ENCODE measurements around the gene SYT17.

The SYT17 gene

GRCh38 chr16:19241512-19241911 lies 73.5 kb downstream of the SYT17 start:
- Histone ChIP-seq H3K9me3 (ENCODE audit: insufficient read depth, low read depth, low read length) (no peaks in the 10 kb centered on the region), H3K9ac (ENCODE audit: low read depth, low read length) (no peak overlapping the region), H3K4me1 (ENCODE audit: insufficient read depth, low read length) (no peaks in the 10 kb centered on the region), H3K36me3 (ENCODE audit: insufficient read depth, low read depth, low read length) (no peaks in the 10 kb centered on the region), H3K27me3 (ENCODE audit: insufficient read depth, low read length) (no peaks in the 10 kb centered on the region), H3K27ac (ENCODE audit: low read length) (no peak overlapping the region), H3K4me3 (ENCODE audit: low read length) (no peak overlapping the region)

- Histone ChIP-seq H3K9ac (ENCODE audit: low read depth, low read length) (no peak overlapping the region), H3K4me3 (ENCODE audit: low read length) (no peak overlapping the region), H3K4me1 (ENCODE audit: insufficient read depth, low read length) (no peaks in the 10 kb centered on the region), H3K27me3 (ENCODE audit: insufficient read depth, low read length) (no peaks in the 10 kb centered on the region), H3K36me3 (ENCODE audit: insufficient read depth, low read depth, low read length) (no peaks in the 10 kb centered on the region), H3K9me3 (ENCODE audit: insufficient read depth, low read depth, low read length) (no peaks in the 10 kb centered on the region), H3K27ac (ENCODE audit: low read length) (no peak overlapping the region)
Observed at GRCh38 chr16:19242186-19242585, 74.1 kb downstream of the SYT17 start.

DNA sequence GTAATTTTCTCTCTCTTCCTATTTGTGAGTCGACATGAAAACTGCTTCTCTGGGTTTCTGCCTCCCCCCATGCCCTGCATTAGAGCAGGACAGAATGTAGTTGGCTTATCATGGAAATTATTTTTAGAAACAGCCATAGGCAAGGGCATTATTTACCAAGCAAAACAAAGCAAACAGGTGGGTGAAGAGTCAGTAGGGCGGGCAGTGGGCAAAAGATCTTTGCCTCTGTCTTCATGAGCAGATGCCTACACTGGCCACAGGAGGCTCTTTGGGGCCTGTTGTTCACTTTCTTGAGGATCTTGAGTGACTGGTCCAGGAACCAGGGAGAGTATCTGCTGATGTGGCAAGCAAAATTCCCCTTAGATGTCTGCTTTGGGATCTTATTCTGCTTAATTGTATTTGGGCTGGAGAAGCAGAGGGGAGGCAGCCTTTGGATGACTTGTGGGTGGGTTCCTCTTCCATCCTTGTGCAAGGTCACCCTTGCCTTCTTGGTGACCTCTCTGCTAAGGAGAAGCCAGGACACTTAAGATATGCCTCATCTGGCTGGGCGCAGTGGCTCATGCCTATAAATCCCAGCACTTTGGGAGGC lies 75.0 kb downstream of the SYT17 start:
- Histone ChIP-seq H3K36me3 (ENCODE audit: insufficient read depth, low read depth, low read length) (no peaks in the 10 kb centered on the region), H3K27ac (ENCODE audit: low read length) (no peak overlapping the region), H3K9ac (ENCODE audit: low read depth, low read length) (no peak overlapping the region), H3K4me1 (ENCODE audit: insufficient read depth, low read length) (no peaks in the 10 kb centered on the region), H3K4me3 (ENCODE audit: low read length) (no peak overlapping the region), H3K9me3 (ENCODE audit: insufficient read depth, low read depth, low read length) (no peaks in the 10 kb centered on the region), H3K27me3 (ENCODE audit: insufficient read depth, low read length) (no peaks in the 10 kb centered on the region)

DNA sequence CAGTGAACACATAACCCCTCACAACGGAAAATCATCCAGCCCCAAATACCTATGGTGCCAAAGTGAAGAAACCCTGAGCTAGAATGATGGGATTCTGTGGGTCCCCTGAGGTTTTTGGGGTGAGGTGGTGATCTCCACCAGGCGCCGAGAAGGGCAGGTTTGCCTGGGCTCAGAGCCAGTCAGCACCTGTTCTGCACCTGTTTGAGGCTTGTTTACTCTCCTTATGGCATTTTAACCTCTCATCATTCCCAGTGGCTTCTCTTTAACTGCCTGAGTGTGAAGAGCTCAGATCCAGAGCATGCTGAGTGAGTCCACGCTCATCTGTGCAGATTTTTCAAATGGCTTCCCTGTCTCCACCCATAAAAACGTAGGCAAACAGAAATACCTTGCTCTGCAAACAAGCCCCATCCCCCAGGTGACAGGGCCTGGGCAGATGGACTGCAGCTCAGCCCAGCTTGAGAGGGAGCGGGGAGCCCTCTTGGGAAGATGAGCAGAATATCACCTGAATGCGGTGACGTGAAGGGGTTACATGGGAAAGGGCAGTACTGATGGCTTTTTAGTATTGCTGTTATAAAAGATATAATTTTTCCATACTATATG lies 77.4 kb downstream of the SYT17 start:
- H3K27me3 ChIP-seq (ENCODE audit: insufficient read depth, low read length) = no peaks in the 10 kb centered on the region
- H3K36me3 ChIP-seq (ENCODE audit: insufficient read depth, low read depth, low read length) = no peaks in the 10 kb centered on the region
- no peak overlapping the region for H3K4me3 ChIP-seq (ENCODE audit: low read length)
- H3K9me3 ChIP-seq (ENCODE audit: insufficient read depth, low read depth, low read length) = no peaks in the 10 kb centered on the region
- no peak overlapping the region for H3K9ac ChIP-seq (ENCODE audit: low read depth, low read length)
- H3K4me1 ChIP-seq (ENCODE audit: insufficient read depth, low read length) = no peaks in the 10 kb centered on the region
- no peak overlapping the region for H3K27ac ChIP-seq (ENCODE audit: low read length)

DNA sequence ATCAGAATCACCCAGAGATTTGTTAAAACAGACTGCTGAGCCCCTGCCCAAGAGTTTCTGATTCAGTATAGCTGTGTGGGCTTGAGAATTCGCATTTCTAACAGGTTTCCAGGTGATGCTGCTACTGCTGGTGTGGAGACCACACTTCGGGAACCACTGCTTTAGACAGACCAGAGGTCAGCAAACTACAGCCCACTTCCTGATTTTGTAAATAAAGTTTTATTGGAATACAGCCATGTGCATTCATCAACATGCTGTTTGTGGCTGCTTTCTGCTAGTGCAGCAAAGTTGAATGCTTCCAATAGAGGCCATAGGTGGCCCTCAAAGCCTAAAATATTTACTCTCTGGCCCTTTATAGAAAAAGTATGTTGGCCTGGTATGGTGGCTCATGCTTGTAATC lies 84.9 kb downstream of the SYT17 start:
- Histone ChIP-seq H3K9me3 (ENCODE audit: insufficient read depth, low read depth, low read length) (no peaks in the 10 kb centered on the region), H3K9ac (ENCODE audit: low read depth, low read length) (no peak overlapping the region), H3K4me1 (ENCODE audit: insufficient read depth, low read length) (peaks cover 9% of the 10 kb centered on the region; the same call in 1 of the 2 replicates), H3K27ac (ENCODE audit: low read length) (no peak overlapping the region), H3K27me3 (ENCODE audit: insufficient read depth, low read length) (no peaks in the 10 kb centered on the region), H3K4me3 (ENCODE audit: low read length) (no peak overlapping the region), H3K36me3 (ENCODE audit: insufficient read depth, low read depth, low read length) (no peaks in the 10 kb centered on the region)

GRCh38 chr16:19254611-19255010 lies 86.6 kb downstream of the SYT17 start:
- peaks cover 9% of the 10 kb centered on the region; the same call in 1 of the 2 replicates for H3K4me1 ChIP-seq (ENCODE audit: insufficient read depth, low read length)

DNA sequence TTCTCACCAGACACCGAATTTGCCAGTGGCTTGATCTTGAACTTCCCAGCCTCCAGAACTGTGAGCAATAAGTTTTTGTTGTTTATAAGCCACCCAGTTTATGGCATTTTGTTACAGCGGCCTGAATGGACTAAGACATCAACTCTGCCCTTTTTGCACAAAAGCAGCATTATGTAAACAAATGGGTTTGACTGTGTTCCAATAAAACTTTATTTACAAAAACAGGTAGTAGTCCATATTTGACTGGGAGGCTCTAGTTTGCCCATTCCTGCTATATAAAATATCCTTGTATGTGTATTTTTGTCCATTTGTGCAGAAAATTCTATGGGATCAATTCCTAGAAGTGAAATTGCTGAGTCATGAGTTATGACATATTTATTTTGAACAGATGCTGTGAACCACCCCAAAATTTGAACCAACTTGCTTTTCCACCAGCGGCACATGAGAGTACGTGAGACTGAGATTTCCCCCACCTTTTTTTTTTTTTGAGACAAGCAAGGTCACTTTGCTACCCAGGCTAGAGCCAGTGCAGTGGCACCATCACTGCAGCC lies 96.2 kb downstream of the SYT17 start:
- Histone ChIP-seq H3K9me3 (ENCODE audit: insufficient read depth, low read depth, low read length) (no peaks in the 10 kb centered on the region; the same call in 1 of the 2 replicates), H3K4me1 (ENCODE audit: insufficient read depth, low read length) (no peaks in the 10 kb centered on the region), H3K4me3 (ENCODE audit: low read length) (no peak overlapping the region), H3K27me3 (ENCODE audit: insufficient read depth, low read length) (no peaks in the 10 kb centered on the region), H3K36me3 (ENCODE audit: insufficient read depth, low read depth, low read length) (no peaks in the 10 kb centered on the region), H3K9ac (ENCODE audit: low read depth, low read length) (no peak overlapping the region), H3K27ac (ENCODE audit: low read length) (no peak overlapping the region)

More at GRCh38 chr16:19254611-19255010, 86.6 kb downstream of the SYT17 start:
- no peaks in the 10 kb centered on the region for H3K9me3 ChIP-seq (ENCODE audit: insufficient read depth, low read depth, low read length)
- H3K36me3 ChIP-seq (ENCODE audit: insufficient read depth, low read depth, low read length) = no peaks in the 10 kb centered on the region
- H3K4me3 ChIP-seq (ENCODE audit: low read length) = no peak overlapping the region
- no peak overlapping the region for H3K9ac ChIP-seq (ENCODE audit: low read depth, low read length)
- H3K27ac ChIP-seq (ENCODE audit: low read length) = no peak overlapping the region
- no peaks in the 10 kb centered on the region for H3K27me3 ChIP-seq (ENCODE audit: insufficient read depth, low read length)

- no peak overlapping the region for H3K4me3 ChIP-seq (ENCODE audit: low read length)
- no peaks in the 10 kb centered on the region for H3K36me3 ChIP-seq (ENCODE audit: insufficient read depth, low read depth, low read length)
- H3K9me3 ChIP-seq (ENCODE audit: insufficient read depth, low read depth, low read length) = no peaks in the 10 kb centered on the region; the same call in 1 of the 2 replicates
- no peak overlapping the region for H3K27ac ChIP-seq (ENCODE audit: low read length)
- no peak overlapping the region for H3K9ac ChIP-seq (ENCODE audit: low read depth, low read length)
- H3K4me1 ChIP-seq (ENCODE audit: insufficient read depth, low read length) = no peaks in the 10 kb centered on the region
- no peaks in the 10 kb centered on the region for H3K27me3 ChIP-seq (ENCODE audit: insufficient read depth, low read length)
Observed at GRCh38 chr16:19265380-19265930, 97.4 kb downstream of the SYT17 start.

DNA sequence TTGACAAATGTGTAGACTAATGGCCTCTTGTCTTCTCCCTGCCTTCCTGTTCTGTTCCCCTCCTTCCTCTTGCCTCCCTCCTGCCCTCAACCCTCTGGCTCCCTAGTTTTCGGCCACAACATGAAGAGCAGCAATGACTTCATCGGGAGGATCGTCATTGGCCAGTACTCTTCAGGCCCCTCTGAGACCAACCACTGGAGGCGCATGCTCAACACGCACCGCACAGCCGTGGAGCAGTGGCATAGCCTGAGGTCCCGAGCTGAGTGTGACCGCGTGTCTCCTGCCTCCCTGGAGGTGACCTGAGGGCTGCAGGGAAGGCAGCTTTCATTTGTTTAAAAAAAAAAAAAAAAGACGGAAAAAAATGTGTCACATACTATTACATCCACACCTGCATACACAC lies 98.7 kb downstream of the SYT17 start:
- Histone ChIP-seq H3K9me3 (ENCODE audit: insufficient read depth, low read depth, low read length) (no peaks in the 10 kb centered on the region; the same call in 1 of the 2 replicates), H3K27ac (ENCODE audit: low read length) (no peak overlapping the region), H3K36me3 (ENCODE audit: insufficient read depth, low read depth, low read length) (no peaks in the 10 kb centered on the region), H3K27me3 (ENCODE audit: insufficient read depth, low read length) (no peaks in the 10 kb centered on the region), H3K4me1 (ENCODE audit: insufficient read depth, low read length) (no peaks in the 10 kb centered on the region), H3K4me3 (ENCODE audit: low read length) (no peak overlapping the region), H3K9ac (ENCODE audit: low read depth, low read length) (no peak overlapping the region)

GRCh38 chr16:19269098-19269497 lies 101.1 kb downstream of the SYT17 start:
- Histone ChIP-seq H3K9me3 (ENCODE audit: insufficient read depth, low read depth, low read length) (no peaks in the 10 kb centered on the region; the same call in 1 of the 2 replicates), H3K27me3 (ENCODE audit: insufficient read depth, low read length) (no peaks in the 10 kb centered on the region), H3K4me1 (ENCODE audit: insufficient read depth, low read length) (no peaks in the 10 kb centered on the region), H3K4me3 (ENCODE audit: low read length) (no peak overlapping the region), H3K27ac (ENCODE audit: low read length) (no peak overlapping the region), H3K9ac (ENCODE audit: low read depth, low read length) (no peak overlapping the region), H3K36me3 (ENCODE audit: insufficient read depth, low read depth, low read length) (no peaks in the 10 kb centered on the region)

- H3K9me3 ChIP-seq (ENCODE audit: insufficient read depth, low read depth, low read length) = no peaks in the 10 kb centered on the region
- H3K27me3 ChIP-seq (ENCODE audit: insufficient read depth, low read length) = no peaks in the 10 kb centered on the region
- no peak overlapping the region for H3K9ac ChIP-seq (ENCODE audit: low read depth, low read length)
- no peaks in the 10 kb centered on the region for H3K4me1 ChIP-seq (ENCODE audit: insufficient read depth, low read length)
- H3K4me3 ChIP-seq (ENCODE audit: low read length) = no peak overlapping the region
- no peak overlapping the region for H3K27ac ChIP-seq (ENCODE audit: low read length)
- no peaks in the 10 kb centered on the region for H3K36me3 ChIP-seq (ENCODE audit: insufficient read depth, low read depth, low read length)
Observed at GRCh38 chr16:19274165-19274797, 106.2 kb downstream of the SYT17 start.
